Mesenchymal stem cell (in vitro differentiated cells and primary cell): Measurements from ENCODE around the gene PIK3CA.
A peak's percentile ranks its signal among the peaks of the same experiment; 100 is the strongest.

Experiments
- DNase-seq: peaks from one replicate; pipeline ENCODE4 v3.0.0-alpha.2; 2013
- H2AFZ ChIP-seq: one replicate; pipeline ENCODE4 v1.6.1; 2013; ENCODE audit warnings: low read depth, mild to moderate bottlenecking, control low read depth, inconsistent platforms, low read length, moderate library complexity
- H2AK5ac ChIP-seq: 2 replicates; pipeline ENCODE4 v1.6.1; 2013; ENCODE audit warnings: low read length, moderate library complexity, mild to moderate bottlenecking, inconsistent platforms; ENCODE audit not compliant: severe bottlenecking
- H2BK120ac ChIP-seq: one replicate; pipeline ENCODE4 v1.6.1; 2013; ENCODE audit warnings: low read depth, mild to moderate bottlenecking, inconsistent platforms, low read length, moderate library complexity
- H2BK12ac ChIP-seq, 2 experiments: one replicate each; pipeline ENCODE4 v1.6.1; 2013; ENCODE audit warnings: inconsistent platforms in 2 of 2, low read length in 2 of 2, mild to moderate bottlenecking in 2 of 2, moderate library complexity in 2 of 2, control low read depth in 1 of 2
- H2BK15ac ChIP-seq: one replicate; pipeline ENCODE4 v1.6.1; 2013; ENCODE audit warnings: mild to moderate bottlenecking, low read depth, inconsistent platforms; ENCODE audit not compliant: poor library complexity, severe bottlenecking
- H2BK5ac ChIP-seq: 2 replicates; pipeline ENCODE4 v1.6.1; 2013; ENCODE audit warnings: low read depth, mild to moderate bottlenecking, low read length, control low read depth, inconsistent platforms; ENCODE audit not compliant: poor library complexity, severe bottlenecking
- H3K14ac ChIP-seq, 2 experiments: one replicate each; pipeline ENCODE4 v1.6.1; 2013; ENCODE audit warnings: inconsistent platforms in 2 of 2, low read length in 2 of 2, control low read depth in 1 of 2, mild to moderate bottlenecking in 1 of 2, moderate library complexity in 1 of 2
- H3K18ac ChIP-seq, 2 experiments: one replicate each; pipeline ENCODE4 v1.6.1; 2013; ENCODE audit warnings: inconsistent platforms in 2 of 2, low read length in 2 of 2, control low read depth in 1 of 2, low read depth in 1 of 2, mild to moderate bottlenecking in 1 of 2
- H3K23ac ChIP-seq, 2 experiments: one replicate each; pipeline ENCODE4 v1.6.1; 2013; ENCODE audit warnings: inconsistent platforms in 2 of 2, low read length in 2 of 2, mild to moderate bottlenecking in 2 of 2, moderate library complexity in 2 of 2, control low read depth in 1 of 2
- H3K27ac ChIP-seq: 2 replicates; pipeline ENCODE4 v1.5.1; 2013; ENCODE audit warnings: mild to moderate bottlenecking, moderate library complexity, low read length, control low read depth, inconsistent platforms; ENCODE audit not compliant: poor library complexity, severe bottlenecking
- H3K27me3 ChIP-seq, 2 experiments: 2 replicates each; pipeline versions ENCODE4 v1.6.1 to v1.7.0; 2013; ENCODE audit warnings: low read length in 2 of 2, mild to moderate bottlenecking in 2 of 2, moderate library complexity in 2 of 2, control low read depth in 1 of 2, inconsistent platforms in 1 of 2; ENCODE audit not compliant: control insufficient read depth in 1 of 2, insufficient read depth in 1 of 2
- H3K36me3 ChIP-seq, 2 experiments: 2 replicates each; pipeline versions ENCODE4 v1.6.1 to v1.7.0; 2013; ENCODE audit warnings: low read length in 2 of 2, control low read depth in 1 of 2, inconsistent platforms in 1 of 2, low read depth in 1 of 2, mild to moderate bottlenecking in 1 of 2; ENCODE audit not compliant: insufficient read depth in 2 of 2, control insufficient read depth in 1 of 2
- H3K4ac ChIP-seq, 2 experiments: one replicate each; pipeline ENCODE4 v1.6.1; 2013; ENCODE audit warnings: inconsistent platforms in 2 of 2, low read length in 2 of 2, mild to moderate bottlenecking in 2 of 2, moderate library complexity in 2 of 2, control low read depth in 1 of 2, low read depth in 1 of 2
- H3K4me1 ChIP-seq: 2 replicates; pipeline ENCODE4 v1.6.1; 2013; ENCODE audit warnings: low read depth, low read length, control low read depth; ENCODE audit not compliant: control insufficient read depth, insufficient read depth
- H3K4me2 ChIP-seq: 2 replicates; pipeline ENCODE4 v1.6.1; 2013; ENCODE audit warnings: low read length, mild to moderate bottlenecking, inconsistent platforms; ENCODE audit not compliant: poor library complexity, severe bottlenecking
- H3K4me3 ChIP-seq, 2 experiments: 2 replicates each; pipeline versions ENCODE4 v1.5.1 to v1.7.0; 2013; ENCODE audit warnings: low read length in 2 of 2, mild to moderate bottlenecking in 2 of 2, control low read depth in 1 of 2, low read depth in 1 of 2; ENCODE audit not compliant: insufficient read depth in 1 of 2
- H3K79me1 ChIP-seq: replicated peaks from 2 replicates; pipeline ENCODE4 v1.6.1; 2013; ENCODE audit warnings: mild to moderate bottlenecking, control low read depth, low read length, inconsistent platforms; ENCODE audit not compliant: poor library complexity, severe bottlenecking
- H3K9ac ChIP-seq: 2 replicates; pipeline ENCODE4 v1.7.0; 2013; ENCODE audit warnings: mild to moderate bottlenecking, low read length, moderate library complexity
- H3K9me3 ChIP-seq: 2 replicates; pipeline ENCODE4 v1.7.0; 2013; ENCODE audit warnings: mild to moderate bottlenecking, low read length; ENCODE audit not compliant: control insufficient read depth
- H4K8ac ChIP-seq: one replicate; pipeline ENCODE4 v1.6.1; 2013; ENCODE audit warnings: inconsistent platforms, mild to moderate bottlenecking, low read length, moderate library complexity
- H4K91ac ChIP-seq: one replicate; pipeline ENCODE4 v1.6.1; 2013; ENCODE audit warnings: mild to moderate bottlenecking, low read length, inconsistent platforms
- WGBS: methylation state at CpG from one replicate; pipeline ENCODE4 v1.1.7; 2013; ENCODE audit warnings: mixed read lengths; 5-methylcytosine and 5-hydroxymethylcytosine counted together

Gene PIK3CA

GRCh38 chr3:179141890-179142289 lies 6.3 kb upstream of the PIK3CA start:
- Histone ChIP-seq H3K4me3 (no peak overlapping the region), H3K4me2 (no peak overlapping the region), H3K23ac (no peak overlapping the region), H2BK15ac (no peak overlapping the region), H3K4ac (no peak overlapping the region), H2BK12ac (no peak overlapping the region), H3K4me1 (peaks cover 4% of the 10 kb centered on the region), H3K79me1 (no peaks in the 10 kb centered on the region), H2BK120ac (no peak overlapping the region), H4K8ac (no peak overlapping the region), H4K91ac (no peak overlapping the region), H3K9me3 (no peaks in the 10 kb centered on the region), H3K27ac (no peak overlapping the region), H3K14ac (no peak overlapping the region), H3K9ac (no peak overlapping the region), H2BK5ac (no peak overlapping the region), H3K27me3 (no peaks in the 10 kb centered on the region), H2AK5ac (no peak overlapping the region), H2AFZ (no peak overlapping the region), H3K18ac (no peak overlapping the region), H3K36me3 (no peaks in the 10 kb centered on the region)
- no peak for DNase-seq
- WGBS: 98% methylated on average over 4 of the region's 4 CpGs

- no peaks in the 10 kb centered on the region for H3K27me3 ChIP-seq
- no peaks in the 10 kb centered on the region for H3K36me3 ChIP-seq
- 12% methylated on average over 12 of the region's 16 CpGs for WGBS
- no peak overlapping the region for H2BK5ac ChIP-seq
- no peaks in the 10 kb centered on the region for H3K9me3 ChIP-seq
- H2AFZ ChIP-seq: no peak overlapping the region
- no peak overlapping the region for H2BK12ac ChIP-seq
- H3K4ac ChIP-seq: no peak overlapping the region
- H2AK5ac ChIP-seq: no peak overlapping the region
- H2BK15ac ChIP-seq: no peak overlapping the region
- H3K14ac ChIP-seq: no peak overlapping the region
- H3K23ac ChIP-seq: no peak overlapping the region
- H3K4me1 ChIP-seq: peaks cover 3% of the 10 kb centered on the region
- H3K9ac ChIP-seq: peak overlapping the region; percentile 87
- H3K4me3 ChIP-seq: peak overlapping the region in 1 of 2 experiments; percentile 86
- H3K18ac ChIP-seq: peak overlapping the region in 1 of 2 experiments; percentile 33
- H3K79me1 ChIP-seq: peaks cover 2% of the 10 kb centered on the region
- peak overlapping the region; percentile 87 for H3K4me2 ChIP-seq
- DNase-seq: peak; percentile 83
- no peak overlapping the region for H3K27ac ChIP-seq
- H2BK120ac ChIP-seq: no peak overlapping the region
- peak overlapping the region; percentile 77 for H4K8ac ChIP-seq
- no peak overlapping the region for H4K91ac ChIP-seq
Measured at GRCh38 chr3:179146911-179147513, 1.1 kb upstream of the PIK3CA start.

- Histone ChIP-seq H3K4me1 (peaks cover 3% of the 10 kb centered on the region), H2BK12ac (no peak overlapping the region), H3K9ac (peak overlapping the region; percentile 87), H3K18ac (peak overlapping the region; percentile 19 to 28), H2AFZ (peak overlapping the region; percentile 54), H3K9me3 (no peaks in the 10 kb centered on the region), H3K79me1 (peaks cover 2% of the 10 kb centered on the region), H3K23ac (no peak overlapping the region), H3K4ac (no peak overlapping the region), H2BK15ac (no peak overlapping the region), H3K14ac (no peak overlapping the region), H2AK5ac (no peak overlapping the region), H4K91ac (no peak overlapping the region), H3K27ac (peak overlapping the region; percentile 57), H2BK5ac (no peak overlapping the region), H3K4me2 (peak overlapping the region; percentile 87), H3K36me3 (no peaks in the 10 kb centered on the region), H4K8ac (no peak overlapping the region), H3K4me3 (peak overlapping the region; percentile 64 to 86), H3K27me3 (no peaks in the 10 kb centered on the region), H2BK120ac (no peak overlapping the region)
- DNase-seq: no peak
- WGBS: under 1% methylated on average over 14 of the region's 14 CpGs
Measured at GRCh38 chr3:179147514-179147872, 664 bp upstream of the PIK3CA start.

- Histone ChIP-seq H4K8ac (peak overlapping the region; percentile 70), H3K9ac (peak overlapping the region; percentile 87), H2AK5ac (no peak overlapping the region), H3K9me3 (no peaks in the 10 kb centered on the region), H3K27ac (peak overlapping the region; percentile 89), H2BK15ac (peak overlapping the region; percentile 44), H3K27me3 (no peaks in the 10 kb centered on the region), H2AFZ (peak overlapping the region; percentile 92), H3K79me1 (peaks cover 2% of the 10 kb centered on the region), H4K91ac (peak overlapping the region; percentile 84), H2BK12ac (peak overlapping the region; percentile 50 to 72), H2BK5ac (peak overlapping the region; percentile 21), H3K4me2 (peak overlapping the region; percentile 47), H3K4me1 (no peaks in the 10 kb centered on the region), H3K4me3 (peak overlapping the region; percentile 86 to 97), H3K36me3 (no peaks in the 10 kb centered on the region), H3K14ac (peak overlapping the region; percentile 93 to 100), H2BK120ac (peak overlapping the region; percentile 64), H3K4ac (peak overlapping the region; percentile 80 to 98), H3K23ac (peak overlapping the region in 1 of 2 experiments; percentile 97), H3K18ac (peak overlapping the region; percentile 91 to 95)
- WGBS: under 1% methylated on average over 53 of the region's 70 CpGs
- DNase-seq: peak; percentile 65
Measured at GRCh38 chr3:179148616-179149405, 654 bp downstream of the PIK3CA start.
